CD4-positive, alpha-beta T cell treated with Interleukin-6 at 100 ng/mL for 8 hours (primary cell): Measurements from ENCODE around the gene ATRN.

ENCODE experiments used
- DNase-seq: peaks from one replicate; pipeline ENCODE4 v3.0.0-alpha.2; 2020; ENCODE audit warnings: mixed read lengths, low spot score

The ATRN gene

GRCh38 chr20:3697588-3698305 is 226.9 kb downstream of the ATRN start:
- no peak for DNase-seq

GRCh38 chr20:3698591-3699001 is 227.8 kb downstream of the ATRN start:
- DNase-seq, result no peak

GRCh38 chr20:3699037-3699436 is 228.2 kb downstream of the ATRN start:
- no peak for DNase-seq
